ENCODE data around the gene MAGEA8. TPM values are rescaled to one million over a fixed set of nuclear protein-coding genes. Genes with fewer than 3 reads are reported as not detected.
A peak's percentile ranks its signal among the peaks of the same experiment; 100 is the strongest.

Gene MAGEA8
- total and polyA plus RNA-seq, 9 of the 15 experiments (the other 6 are each of a cell fraction or from before 2014, with no cell fraction given): 0.49 to 4.6 (median 1.9) TPM

DNA sequence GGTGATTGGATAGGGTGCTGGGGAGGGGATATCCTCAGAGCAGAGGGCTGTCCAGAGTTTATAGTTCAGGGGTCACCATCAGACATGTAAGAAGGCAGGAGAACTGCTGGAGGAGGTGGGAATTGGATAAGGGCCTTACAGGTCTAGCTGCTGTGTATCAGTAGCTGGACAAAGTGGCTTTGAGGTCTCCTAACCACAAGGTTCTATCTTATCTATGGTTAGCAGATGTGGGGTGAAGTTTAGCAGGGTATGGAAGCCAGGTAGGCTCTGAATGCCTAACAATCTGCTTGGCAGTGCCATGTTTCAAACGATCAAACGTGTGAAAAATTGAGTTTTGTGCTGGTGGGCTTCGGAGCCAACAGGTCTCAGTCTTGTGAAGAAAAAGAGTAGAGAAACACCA lies 32.1 kb upstream of the MAGEA8 start (continued):
- TF ChIP-seq, protein P1, sequence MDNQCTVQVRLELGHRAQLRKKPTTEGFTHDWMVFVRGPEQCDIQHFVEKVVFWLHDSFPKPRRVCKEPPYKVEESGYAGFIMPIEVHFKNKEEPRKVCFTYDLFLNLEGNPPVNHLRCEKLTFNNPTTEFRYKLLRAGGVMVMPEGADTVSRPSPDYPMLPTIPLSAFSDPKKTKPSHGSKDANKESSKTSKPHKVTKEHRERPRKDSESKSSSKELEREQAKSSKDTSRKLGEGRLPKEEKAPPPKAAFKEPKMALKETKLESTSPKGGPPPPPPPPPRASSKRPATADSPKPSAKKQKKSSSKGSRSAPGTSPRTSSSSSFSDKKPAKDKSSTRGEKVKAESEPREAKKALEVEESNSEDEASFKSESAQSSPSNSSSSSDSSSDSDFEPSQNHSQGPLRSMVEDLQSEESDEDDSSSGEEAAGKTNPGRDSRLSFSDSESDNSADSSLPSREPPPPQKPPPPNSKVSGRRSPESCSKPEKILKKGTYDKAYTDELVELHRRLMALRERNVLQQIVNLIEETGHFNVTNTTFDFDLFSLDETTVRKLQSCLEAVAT (IDR thresholded peaks at IDR 0.05): peak in 1 of 2 experiments; percentile 93; a peak in 2 of 4 replicates
- TF ChIP-seq, protein P2, sequence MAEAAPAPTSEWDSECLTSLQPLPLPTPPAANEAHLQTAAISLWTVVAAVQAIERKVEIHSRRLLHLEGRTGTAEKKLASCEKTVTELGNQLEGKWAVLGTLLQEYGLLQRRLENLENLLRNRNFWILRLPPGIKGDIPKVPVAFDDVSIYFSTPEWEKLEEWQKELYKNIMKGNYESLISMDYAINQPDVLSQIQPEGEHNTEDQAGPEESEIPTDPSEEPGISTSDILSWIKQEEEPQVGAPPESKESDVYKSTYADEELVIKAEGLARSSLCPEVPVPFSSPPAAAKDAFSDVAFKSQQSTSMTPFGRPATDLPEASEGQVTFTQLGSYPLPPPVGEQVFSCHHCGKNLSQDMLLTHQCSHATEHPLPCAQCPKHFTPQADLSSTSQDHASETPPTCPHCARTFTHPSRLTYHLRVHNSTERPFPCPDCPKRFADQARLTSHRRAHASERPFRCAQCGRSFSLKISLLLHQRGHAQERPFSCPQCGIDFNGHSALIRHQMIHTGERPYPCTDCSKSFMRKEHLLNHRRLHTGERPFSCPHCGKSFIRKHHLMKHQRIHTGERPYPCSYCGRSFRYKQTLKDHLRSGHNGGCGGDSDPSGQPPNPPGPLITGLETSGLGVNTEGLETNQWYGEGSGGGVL (CRISPR knock-in tag; IDR thresholded peaks at IDR 0.05): no peak
- no peak for TF ChIP-seq ZNF507 (tag; conservative IDR thresholded peaks at IDR 0.05)
- TF ChIP-seq, protein P3, sequence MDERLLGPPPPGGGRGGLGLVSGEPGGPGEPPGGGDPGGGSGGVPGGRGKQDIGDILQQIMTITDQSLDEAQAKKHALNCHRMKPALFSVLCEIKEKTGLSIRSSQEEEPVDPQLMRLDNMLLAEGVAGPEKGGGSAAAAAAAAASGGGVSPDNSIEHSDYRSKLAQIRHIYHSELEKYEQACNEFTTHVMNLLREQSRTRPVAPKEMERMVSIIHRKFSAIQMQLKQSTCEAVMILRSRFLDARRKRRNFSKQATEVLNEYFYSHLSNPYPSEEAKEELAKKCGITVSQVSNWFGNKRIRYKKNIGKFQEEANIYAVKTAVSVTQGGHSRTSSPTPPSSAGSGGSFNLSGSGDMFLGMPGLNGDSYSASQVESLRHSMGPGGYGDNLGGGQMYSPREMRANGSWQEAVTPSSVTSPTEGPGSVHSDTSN (CRISPR knock-in tag; IDR thresholded peaks at IDR 0.05; ENCODE audit: low read depth): no peak
- TF ChIP-seq, protein P3 (tag; conservative IDR thresholded peaks at IDR 0.05; ENCODE audit: low read depth): no peak
- no peak for TF ChIP-seq PTTG1 (tag; IDR thresholded peaks at IDR 0.05; ENCODE audit: low read depth)
- TF ChIP-seq, protein P4, sequence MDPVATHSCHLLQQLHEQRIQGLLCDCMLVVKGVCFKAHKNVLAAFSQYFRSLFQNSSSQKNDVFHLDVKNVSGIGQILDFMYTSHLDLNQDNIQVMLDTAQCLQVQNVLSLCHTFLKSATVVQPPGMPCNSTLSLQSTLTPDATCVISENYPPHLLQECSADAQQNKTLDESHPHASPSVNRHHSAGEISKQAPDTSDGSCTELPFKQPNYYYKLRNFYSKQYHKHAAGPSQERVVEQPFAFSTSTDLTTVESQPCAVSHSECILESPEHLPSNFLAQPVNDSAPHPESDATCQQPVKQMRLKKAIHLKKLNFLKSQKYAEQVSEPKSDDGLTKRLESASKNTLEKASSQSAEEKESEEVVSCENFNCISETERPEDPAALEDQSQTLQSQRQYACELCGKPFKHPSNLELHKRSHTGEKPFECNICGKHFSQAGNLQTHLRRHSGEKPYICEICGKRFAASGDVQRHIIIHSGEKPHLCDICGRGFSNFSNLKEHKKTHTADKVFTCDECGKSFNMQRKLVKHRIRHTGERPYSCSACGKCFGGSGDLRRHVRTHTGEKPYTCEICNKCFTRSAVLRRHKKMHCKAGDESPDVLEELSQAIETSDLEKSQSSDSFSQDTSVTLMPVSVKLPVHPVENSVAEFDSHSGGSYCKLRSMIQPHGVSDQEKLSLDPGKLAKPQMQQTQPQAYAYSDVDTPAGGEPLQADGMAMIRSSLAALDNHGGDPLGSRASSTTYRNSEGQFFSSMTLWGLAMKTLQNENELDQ (CRISPR knock-in tag; IDR thresholded peaks at IDR 0.05; ENCODE audit: borderline replicate concordance): no peak
- TF ChIP-seq CSDE1 (IDR thresholded peaks at IDR 0.05): no peak
- no peak for TF ChIP-seq RBM22 (IDR thresholded peaks at IDR 0.05; ENCODE audit: low read depth, low read length, poor library complexity, severe bottlenecking)
- TF ChIP-seq EP300 (IDR thresholded peaks at IDR 0.05; ENCODE audit: low read length): peak; percentile 69
- TF ChIP-seq NCOA4 (IDR thresholded peaks at IDR 0.05; ENCODE audit: partially characterized antibody): no peak
- TF ChIP-seq RUNX1 (IDR thresholded peaks at IDR 0.05; ENCODE audit: low read depth): peak; percentile 58; the same call in 1 of the 2 replicates
- TF ChIP-seq FOXA1 (IDR thresholded peaks at IDR 0.05; ENCODE audit: borderline replicate concordance): no peak
- no peak for TF ChIP-seq RBM25 (IDR thresholded peaks at IDR 0.05; ENCODE audit: low read depth, low read length, severe bottlenecking)
- TF ChIP-seq, protein P5, sequence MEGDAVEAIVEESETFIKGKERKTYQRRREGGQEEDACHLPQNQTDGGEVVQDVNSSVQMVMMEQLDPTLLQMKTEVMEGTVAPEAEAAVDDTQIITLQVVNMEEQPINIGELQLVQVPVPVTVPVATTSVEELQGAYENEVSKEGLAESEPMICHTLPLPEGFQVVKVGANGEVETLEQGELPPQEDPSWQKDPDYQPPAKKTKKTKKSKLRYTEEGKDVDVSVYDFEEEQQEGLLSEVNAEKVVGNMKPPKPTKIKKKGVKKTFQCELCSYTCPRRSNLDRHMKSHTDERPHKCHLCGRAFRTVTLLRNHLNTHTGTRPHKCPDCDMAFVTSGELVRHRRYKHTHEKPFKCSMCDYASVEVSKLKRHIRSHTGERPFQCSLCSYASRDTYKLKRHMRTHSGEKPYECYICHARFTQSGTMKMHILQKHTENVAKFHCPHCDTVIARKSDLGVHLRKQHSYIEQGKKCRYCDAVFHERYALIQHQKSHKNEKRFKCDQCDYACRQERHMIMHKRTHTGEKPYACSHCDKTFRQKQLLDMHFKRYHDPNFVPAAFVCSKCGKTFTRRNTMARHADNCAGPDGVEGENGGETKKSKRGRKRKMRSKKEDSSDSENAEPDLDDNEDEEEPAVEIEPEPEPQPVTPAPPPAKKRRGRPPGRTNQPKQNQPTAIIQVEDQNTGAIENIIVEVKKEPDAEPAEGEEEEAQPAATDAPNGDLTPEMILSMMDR (IDR thresholded peaks at IDR 0.05 in 2 of 3, conservative IDR thresholded peaks at IDR 0.05 in 1 of 3; ENCODE audit: insufficient read depth in 2 of 3, low read depth in 1 of 3, low read length in 3 of 3): no peak
- no peak for TF ChIP-seq NR3C1 (CRISPR knock-in tag; IDR thresholded peaks at IDR 0.05)
- peak; percentile 89 for TF ChIP-seq CBFA2T2 (conservative IDR thresholded peaks at IDR 0.05)
- no peak for TF ChIP-seq HLTF (IDR thresholded peaks at IDR 0.05)
- no peak for TF ChIP-seq ZFX (CRISPR knock-in tag; IDR thresholded peaks at IDR 0.05)
- TF ChIP-seq ZNF354B (CRISPR knock-in tag; IDR thresholded peaks at IDR 0.05): no peak

All from K562 (cell line).